Activated CD4-positive, alpha-beta memory T cell treated with anti-CD3 and anti-CD28 coated beads for 36 hours (primary cell): ENCODE data around the gene DRD2. TPM values are rescaled to one million over a fixed set of nuclear protein-coding genes. Genes with fewer than 3 reads are reported as not detected.

ENCODE experiments used
- CTCF ChIA-PET: fragments of 350-600 bp; sonication (Branson Sonifier 250); formaldehyde crosslinking; loops from one replicate; lab custom pipeline; 2021; ENCODE audit warnings: antibody characterized with exemption, inconsistent platforms; lab: Charles Lee
- POLR2A ChIA-PET: fragments of 350-600 bp; sonication (Branson Sonifier 250); formaldehyde crosslinking; loops from one replicate; lab custom pipeline; 2021; ENCODE audit warnings: antibody characterized with exemption; lab: Charles Lee
- DNase-seq: peaks from one replicate; pipeline ENCODE4 v3.0.0-alpha.2; 2020
- H3K27ac Mint-ChIP-seq: one replicate; pipeline ENCODE4 v1.8.0; 2021; ENCODE audit warnings: mixed read lengths
- H3K27me3 Mint-ChIP-seq: one replicate; pipeline ENCODE4 v1.8.0; 2021; ENCODE audit warnings: mixed read lengths
- H3K36me3 Mint-ChIP-seq: one replicate; pipeline ENCODE4 v1.8.0; 2021; ENCODE audit warnings: mixed read lengths
- H3K4me1 Mint-ChIP-seq: one replicate; pipeline ENCODE4 v1.8.0; 2021; ENCODE audit warnings: low read depth, mixed read lengths
- H3K4me3 Mint-ChIP-seq: one replicate; pipeline ENCODE4 v1.8.0; 2021; ENCODE audit warnings: mild to moderate bottlenecking, mixed read lengths
- H3K9me3 Mint-ChIP-seq: one replicate; pipeline ENCODE4 v1.8.0; 2021; ENCODE audit warnings: mixed read lengths
- intact Hi-C: fragments of 100-400 bp; cut with micrococcal nuclease; formaldehyde crosslinking; loops from one replicate; pipeline ENCODE4 v1.15.1; 2023
- total RNA-seq, 2 experiments: library from RNA; stranded (reverse); gene quantifications; one replicate each; pipeline ENCODE4 v1.2.3, GENCODE V29; 2021

DRD2 gene
- total RNA-seq, 2 experiments from 2014 or later: not detected

DNA sequence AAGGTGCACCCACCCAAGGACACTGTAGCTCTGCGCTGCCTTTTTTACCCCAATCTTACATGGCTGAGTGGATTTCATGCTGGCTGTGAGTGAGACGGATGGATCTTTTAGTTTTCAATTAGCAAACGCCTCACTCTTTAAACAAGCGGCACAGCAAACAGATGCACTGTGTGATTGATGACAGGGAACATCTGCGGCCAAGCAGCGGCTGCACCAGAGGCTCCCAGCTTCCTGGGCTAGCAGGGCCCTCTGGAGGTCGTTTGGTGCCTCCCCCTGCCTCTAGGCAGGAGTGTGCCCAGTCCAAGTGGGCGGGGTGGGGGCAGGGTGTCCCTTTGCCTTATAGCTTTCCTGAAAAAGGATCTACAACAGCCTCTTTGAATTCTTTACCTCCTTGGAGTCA is 2.1 kb upstream of the DRD2 start:
- H3K9me3 Mint-ChIP-seq: no peaks in the 10 kb centered on the region
- H3K4me3 Mint-ChIP-seq: no peak overlapping the region

DNA sequence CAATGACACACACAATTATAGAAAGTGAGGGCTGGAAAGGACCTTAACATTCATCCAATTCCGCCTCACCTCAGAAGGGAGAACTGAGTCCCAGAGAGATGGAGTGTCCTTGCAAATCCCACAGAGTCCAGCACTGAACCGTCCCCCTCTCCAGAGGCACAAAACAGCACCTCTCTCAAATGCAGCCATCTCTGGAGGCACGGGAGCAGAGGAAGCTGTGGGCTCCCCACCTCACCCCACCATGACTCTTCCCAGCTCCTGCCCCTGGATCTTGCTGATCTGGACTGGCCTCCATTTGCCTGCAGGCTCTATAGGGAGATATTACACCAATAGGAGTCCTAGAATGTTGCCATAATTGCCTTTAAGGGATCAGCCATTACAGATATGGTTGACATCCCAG is 1.4 kb upstream of the DRD2 start:
- H3K9me3 Mint-ChIP-seq: no peaks in the 10 kb centered on the region
- H3K4me3 Mint-ChIP-seq: no peak overlapping the region
- ChIA-PET POLR2A (no interaction called here), CTCF (no interaction called here)
- no peak overlapping the region for H3K27ac Mint-ChIP-seq
- H3K4me1 Mint-ChIP-seq: peaks cover 5% of the 10 kb centered on the region
- intact Hi-C loops: no loop called here
- no peaks in the 10 kb centered on the region for H3K36me3 Mint-ChIP-seq
- peaks cover 63% of the 10 kb centered on the region for H3K27me3 Mint-ChIP-seq
- DNase-seq: no peak

More for the DNA sequence above, 2.1 kb upstream of the DRD2 start:
- intact Hi-C loops: no loop called here
- CTCF ChIA-PET: no interaction called here
- Mint-ChIP-seq H3K36me3 (no peaks in the 10 kb centered on the region), H3K4me1 (peaks cover 5% of the 10 kb centered on the region), H3K27me3 (peaks cover 61% of the 10 kb centered on the region), H3K27ac (no peak overlapping the region)
- DNase-seq: no peak
- POLR2A ChIA-PET: no interaction called here

DNA sequence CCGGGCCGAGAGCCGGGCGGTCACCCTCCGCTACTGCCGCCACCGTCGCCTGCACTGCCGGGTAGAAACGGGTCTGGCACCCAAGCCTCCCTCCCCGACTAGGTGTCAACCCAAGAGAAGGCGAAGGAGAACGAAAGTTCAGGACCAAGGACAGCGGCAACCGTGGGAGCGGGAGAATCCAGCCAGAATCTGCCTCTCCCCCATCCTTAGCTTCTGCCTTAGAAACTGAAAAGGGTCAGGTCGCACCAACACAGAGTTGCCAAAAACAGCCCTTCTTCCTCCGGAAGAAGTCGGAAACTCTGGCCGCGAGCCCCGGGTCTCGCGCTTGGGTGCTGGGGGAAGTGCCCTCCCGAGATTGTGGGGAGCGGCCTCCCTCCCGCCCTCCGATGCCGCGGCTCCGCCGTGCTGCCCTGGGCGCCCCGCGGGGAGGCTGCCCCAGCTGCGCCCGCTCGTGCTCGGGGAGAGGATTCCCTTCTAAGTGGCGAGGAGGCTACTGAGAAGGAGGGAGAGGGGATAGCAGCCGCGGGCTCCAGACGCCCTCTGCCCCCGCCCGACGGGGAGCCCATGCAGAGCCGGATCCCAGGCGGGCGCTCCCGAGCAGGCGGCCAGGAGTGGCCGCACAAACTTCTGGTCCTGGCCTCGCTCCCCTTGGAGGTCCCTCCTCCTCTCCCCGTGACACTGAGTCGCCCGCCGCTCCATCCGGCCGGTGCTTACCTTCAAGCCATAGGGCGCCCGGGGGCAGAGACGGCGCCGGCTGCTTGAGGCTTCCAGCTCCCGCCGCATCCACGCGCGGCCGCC is 637 bp downstream of the DRD2 start:
- H3K4me3 Mint-ChIP-seq: no peak overlapping the region
- no peaks in the 10 kb centered on the region for H3K9me3 Mint-ChIP-seq
- H3K27ac Mint-ChIP-seq: no peak overlapping the region
- POLR2A ChIA-PET: no interaction called here
- H3K36me3 Mint-ChIP-seq: no peaks in the 10 kb centered on the region
- intact Hi-C loops: no loop called here
- H3K27me3 Mint-ChIP-seq: peaks cover 57% of the 10 kb centered on the region
- peaks cover 5% of the 10 kb centered on the region for H3K4me1 Mint-ChIP-seq
- DNase-seq: peak; percentile 65
- CTCF ChIA-PET: no interaction called here

DNA sequence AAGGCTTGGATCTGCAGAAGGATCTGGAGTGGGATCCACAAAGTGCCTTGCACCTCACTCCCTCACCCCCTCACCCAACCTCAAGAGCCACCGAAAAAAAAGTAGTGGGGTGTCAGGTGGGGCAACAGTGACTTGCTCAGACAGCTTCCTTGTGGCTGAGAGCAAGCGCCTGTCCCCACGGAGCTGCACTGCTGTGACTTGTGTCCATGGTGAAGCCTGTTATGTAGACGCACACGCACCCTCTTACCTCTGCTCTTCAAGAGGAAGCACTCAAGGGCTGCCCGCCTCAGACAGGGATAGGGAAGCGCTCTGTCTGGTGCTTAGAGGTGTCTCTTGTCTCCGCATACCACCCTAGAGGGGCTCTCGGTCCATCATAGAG is 1.2 kb downstream of the DRD2 start:
- H3K4me1 Mint-ChIP-seq: peaks cover 5% of the 10 kb centered on the region
- CTCF ChIA-PET: no interaction called here
- intact Hi-C loops: no loop called here
- H3K9me3 Mint-ChIP-seq: no peaks in the 10 kb centered on the region
- no peaks in the 10 kb centered on the region for H3K36me3 Mint-ChIP-seq
- POLR2A ChIA-PET: no interaction called here
- H3K27ac Mint-ChIP-seq: no peak overlapping the region
- no peak overlapping the region for H3K4me3 Mint-ChIP-seq
- DNase-seq: no peak
- peaks cover 57% of the 10 kb centered on the region for H3K27me3 Mint-ChIP-seq

DNA sequence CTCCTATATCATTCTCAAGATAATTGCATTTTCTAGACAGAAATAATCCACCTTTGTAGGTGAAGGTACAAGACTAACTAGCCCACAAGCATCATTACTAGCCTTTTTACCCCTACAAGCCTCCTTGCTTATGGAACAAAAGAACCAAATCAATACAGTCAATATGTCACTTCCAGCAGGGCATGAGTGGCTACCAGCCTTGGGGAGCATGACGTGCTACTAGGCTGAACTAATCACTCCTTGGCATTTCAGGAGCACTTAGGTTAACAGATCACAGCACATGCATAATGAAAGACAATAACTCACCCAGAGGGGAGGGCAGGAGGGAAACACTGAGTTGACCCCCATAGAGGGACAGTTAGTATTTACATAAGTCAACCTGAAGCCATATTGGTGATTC is 2.7 kb downstream of the DRD2 start:
- Mint-ChIP-seq H3K4me1 (peaks cover 5% of the 10 kb centered on the region), H3K4me3 (no peak overlapping the region), H3K27me3 (peaks cover 48% of the 10 kb centered on the region), H3K36me3 (no peaks in the 10 kb centered on the region), H3K9me3 (no peaks in the 10 kb centered on the region), H3K27ac (no peak overlapping the region)
- intact Hi-C loops: no loop called here
- ChIA-PET CTCF (no interaction called here), POLR2A (no interaction called here)
- DNase-seq: no peak

DNA sequence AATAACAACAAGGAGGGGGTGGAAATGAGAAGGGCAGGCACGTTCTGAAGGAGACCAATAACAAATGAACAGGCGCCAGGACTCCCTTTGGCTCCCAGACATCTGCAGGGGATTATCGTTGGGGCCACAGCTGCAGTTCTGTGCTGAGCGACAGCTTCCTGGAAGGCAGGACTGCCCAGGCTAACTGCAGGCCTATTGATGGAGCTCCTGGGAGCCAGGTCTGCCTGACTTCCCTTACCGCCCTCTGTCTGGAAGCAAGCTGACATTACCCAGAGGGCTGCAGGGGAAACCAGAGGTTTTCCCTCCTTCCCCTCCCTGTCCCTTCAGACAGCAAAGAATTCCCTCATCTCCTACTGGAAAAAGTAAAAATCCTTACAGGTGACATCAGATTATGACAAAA is 5.0 kb downstream of the DRD2 start:
- H3K27ac Mint-ChIP-seq: no peak overlapping the region
- no peaks in the 10 kb centered on the region for H3K9me3 Mint-ChIP-seq
- peaks cover 35% of the 10 kb centered on the region for H3K27me3 Mint-ChIP-seq
- POLR2A ChIA-PET: no interaction called here
- no peak overlapping the region for H3K4me3 Mint-ChIP-seq
- CTCF ChIA-PET: no interaction called here
- H3K4me1 Mint-ChIP-seq: peaks cover 3% of the 10 kb centered on the region
- intact Hi-C loops: no loop called here
- no peaks in the 10 kb centered on the region for H3K36me3 Mint-ChIP-seq
- no peak for DNase-seq

DNA sequence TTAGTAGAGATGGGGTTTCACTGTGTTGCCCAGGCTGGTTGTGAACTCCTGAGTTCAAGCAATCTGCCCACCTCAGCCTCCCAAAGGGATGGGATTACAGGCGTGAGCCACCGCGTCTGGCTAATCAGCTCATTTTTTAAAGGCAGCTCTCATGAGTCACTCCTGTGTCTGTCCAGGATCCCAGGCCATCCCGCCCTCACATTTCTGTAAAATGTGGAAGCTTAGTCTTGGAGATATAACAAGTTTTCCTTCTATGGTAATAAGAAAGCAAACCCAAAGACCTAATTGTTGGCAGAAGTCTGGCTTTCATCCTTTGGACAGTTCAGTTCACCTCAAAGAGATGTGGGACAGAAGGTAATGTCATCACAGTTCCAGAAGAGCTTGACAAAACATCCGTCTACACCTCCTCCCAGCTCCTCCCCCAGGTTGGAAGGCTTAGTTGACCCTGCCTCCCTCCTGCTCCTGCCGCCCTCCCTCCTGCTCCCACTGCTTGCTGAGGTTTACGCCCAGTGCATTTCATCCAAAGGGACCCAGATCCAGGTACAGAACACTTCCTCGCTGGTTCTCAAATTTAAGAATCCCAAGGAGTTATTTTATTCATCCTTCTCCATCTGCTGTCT is 6.4 kb downstream of the DRD2 start:
- H3K4me1 Mint-ChIP-seq: no peaks in the 10 kb centered on the region
- H3K27ac Mint-ChIP-seq: no peak overlapping the region
- peaks cover 35% of the 10 kb centered on the region for H3K27me3 Mint-ChIP-seq
- ChIA-PET CTCF (no interaction called here), POLR2A (no interaction called here)
- intact Hi-C loops: no loop called here
- H3K9me3 Mint-ChIP-seq: no peaks in the 10 kb centered on the region
- no peaks in the 10 kb centered on the region for H3K36me3 Mint-ChIP-seq
- no peak for DNase-seq
- H3K4me3 Mint-ChIP-seq: no peak overlapping the region

DNA sequence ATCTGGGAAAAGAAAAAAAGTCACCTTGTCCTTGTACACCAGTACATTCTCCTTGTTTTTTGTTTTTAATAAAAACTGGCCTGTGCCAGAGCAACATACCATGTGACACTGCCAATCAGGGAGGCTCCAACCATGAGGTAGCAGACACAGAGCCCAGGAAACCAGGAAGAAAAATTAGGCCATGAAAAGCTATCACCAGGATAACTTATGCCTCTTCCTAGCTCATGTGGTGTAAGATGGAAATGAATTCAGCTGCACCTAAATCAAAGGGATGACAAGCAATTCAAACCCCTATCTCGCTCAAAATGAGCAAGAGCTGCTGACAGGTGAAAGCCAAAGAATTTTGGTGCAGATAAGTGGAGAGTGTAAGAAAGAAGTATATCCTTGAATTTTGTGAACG is 7.7 kb downstream of the DRD2 start:
- Mint-ChIP-seq H3K4me3 (no peak overlapping the region), H3K4me1 (no peaks in the 10 kb centered on the region), H3K36me3 (no peaks in the 10 kb centered on the region), H3K9me3 (no peaks in the 10 kb centered on the region), H3K27me3 (peaks cover 25% of the 10 kb centered on the region), H3K27ac (no peak overlapping the region)
- ChIA-PET CTCF (no interaction called here), POLR2A (no interaction called here)
- intact Hi-C loops: no loop called here
- no peak for DNase-seq

DNA sequence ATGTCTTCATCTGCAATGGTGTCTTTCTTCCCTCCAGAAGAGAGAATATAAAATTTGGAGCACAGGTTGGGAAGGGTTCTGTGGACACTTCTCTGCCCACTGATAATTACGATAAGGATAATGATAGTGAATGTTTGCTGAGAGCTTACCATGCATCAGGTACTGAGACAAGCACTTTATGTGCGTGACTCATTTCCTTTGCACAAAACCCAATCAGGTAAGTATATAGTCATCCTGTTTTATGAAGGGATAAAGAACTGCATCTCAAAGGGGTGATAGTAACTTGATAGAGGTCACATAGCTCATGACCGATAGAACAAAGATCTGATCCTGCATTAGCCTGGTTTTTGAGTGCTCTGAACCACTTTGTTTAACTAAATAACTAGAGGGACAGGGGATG is 9.4 kb downstream of the DRD2 start:
- no peaks in the 10 kb centered on the region for H3K9me3 Mint-ChIP-seq
- H3K4me3 Mint-ChIP-seq: no peak overlapping the region
- POLR2A ChIA-PET: no interaction called here
- intact Hi-C loops: no loop called here
- H3K4me1 Mint-ChIP-seq: no peaks in the 10 kb centered on the region
- no peak for DNase-seq
- H3K27me3 Mint-ChIP-seq: peaks cover 18% of the 10 kb centered on the region
- no peaks in the 10 kb centered on the region for H3K36me3 Mint-ChIP-seq
- H3K27ac Mint-ChIP-seq: no peak overlapping the region
- CTCF ChIA-PET: no interaction called here

DNA sequence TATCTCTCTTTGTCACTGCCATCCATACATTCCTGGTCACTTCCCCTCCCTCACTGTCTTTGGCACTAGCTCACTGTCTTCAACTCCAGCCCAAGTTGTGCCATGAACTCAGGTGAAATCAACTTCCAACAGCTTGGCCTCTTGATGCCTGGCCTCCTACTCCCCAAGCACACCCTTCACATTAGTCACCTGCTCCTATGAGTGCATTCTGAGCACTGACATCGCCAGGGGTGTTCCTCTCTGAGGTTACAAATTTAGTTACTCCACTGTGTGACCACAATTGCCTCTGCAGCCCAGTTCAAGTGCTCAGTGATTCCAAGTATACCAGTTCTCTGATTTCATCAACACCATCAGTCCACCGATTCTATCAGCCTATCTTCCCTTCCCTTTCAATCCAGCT is 10.8 kb downstream of the DRD2 start:
- no peak overlapping the region for H3K27ac Mint-ChIP-seq
- no peaks in the 10 kb centered on the region for H3K4me1 Mint-ChIP-seq
- no peaks in the 10 kb centered on the region for H3K9me3 Mint-ChIP-seq
- CTCF ChIA-PET: no interaction called here
- H3K4me3 Mint-ChIP-seq: no peak overlapping the region
- intact Hi-C loops: no loop called here
- no peaks in the 10 kb centered on the region for H3K36me3 Mint-ChIP-seq
- DNase-seq: no peak
- POLR2A ChIA-PET: no interaction called here
- peaks cover 16% of the 10 kb centered on the region for H3K27me3 Mint-ChIP-seq

DNA sequence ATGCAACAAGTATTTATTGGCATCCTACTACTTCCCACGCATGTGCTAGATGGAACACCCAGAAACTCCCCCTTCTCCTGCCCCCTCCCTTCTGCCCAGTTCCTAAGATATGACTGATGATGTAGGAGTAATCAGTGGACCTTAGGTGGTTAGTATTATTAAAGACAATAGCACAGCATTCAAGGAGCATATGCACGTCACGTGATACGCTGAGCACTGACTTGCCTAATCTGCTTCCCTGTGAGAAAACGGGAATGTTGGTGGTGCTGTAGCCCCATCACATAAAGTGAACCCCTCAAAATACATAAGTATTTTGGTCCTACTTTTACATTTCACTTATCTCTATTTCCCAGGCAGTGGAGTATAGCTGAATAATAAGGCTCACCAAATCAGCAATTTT is 12.4 kb downstream of the DRD2 start:
- ChIA-PET POLR2A (no interaction called here), CTCF (no interaction called here)
- intact Hi-C loops: no loop called here
- peaks cover 11% of the 10 kb centered on the region for H3K27me3 Mint-ChIP-seq
- no peaks in the 10 kb centered on the region for H3K4me1 Mint-ChIP-seq
- no peaks in the 10 kb centered on the region for H3K36me3 Mint-ChIP-seq
- no peak for DNase-seq
- no peak overlapping the region for H3K27ac Mint-ChIP-seq
- no peak overlapping the region for H3K4me3 Mint-ChIP-seq
- no peaks in the 10 kb centered on the region for H3K9me3 Mint-ChIP-seq

DNA sequence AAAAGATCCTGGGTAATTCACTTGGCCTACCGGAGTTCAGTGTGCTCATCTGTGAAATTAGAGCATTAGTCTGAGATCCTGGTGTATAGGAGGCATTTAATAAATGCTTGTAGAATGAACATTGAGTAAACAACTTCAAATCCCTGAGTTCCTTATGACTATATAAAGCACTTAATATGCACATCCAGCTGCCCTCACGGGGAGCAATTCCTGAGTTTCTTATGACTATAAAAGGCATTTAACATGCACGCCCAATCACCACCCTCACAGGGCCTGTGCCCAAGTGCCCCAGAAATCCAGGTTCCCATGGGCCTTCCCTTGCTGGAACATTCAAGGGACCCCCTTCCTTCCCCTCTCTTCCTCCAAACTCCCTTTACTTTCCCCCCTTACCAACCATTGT is 13.6 kb downstream of the DRD2 start:
- no peak overlapping the region for H3K27ac Mint-ChIP-seq
- no peaks in the 10 kb centered on the region for H3K4me1 Mint-ChIP-seq
- no peaks in the 10 kb centered on the region for H3K36me3 Mint-ChIP-seq
- H3K9me3 Mint-ChIP-seq: no peaks in the 10 kb centered on the region
- H3K4me3 Mint-ChIP-seq: no peak overlapping the region
- intact Hi-C loops: no loop called here
- DNase-seq: no peak
- peaks cover 8% of the 10 kb centered on the region for H3K27me3 Mint-ChIP-seq
- POLR2A ChIA-PET: no interaction called here
- CTCF ChIA-PET: no interaction called here

DNA sequence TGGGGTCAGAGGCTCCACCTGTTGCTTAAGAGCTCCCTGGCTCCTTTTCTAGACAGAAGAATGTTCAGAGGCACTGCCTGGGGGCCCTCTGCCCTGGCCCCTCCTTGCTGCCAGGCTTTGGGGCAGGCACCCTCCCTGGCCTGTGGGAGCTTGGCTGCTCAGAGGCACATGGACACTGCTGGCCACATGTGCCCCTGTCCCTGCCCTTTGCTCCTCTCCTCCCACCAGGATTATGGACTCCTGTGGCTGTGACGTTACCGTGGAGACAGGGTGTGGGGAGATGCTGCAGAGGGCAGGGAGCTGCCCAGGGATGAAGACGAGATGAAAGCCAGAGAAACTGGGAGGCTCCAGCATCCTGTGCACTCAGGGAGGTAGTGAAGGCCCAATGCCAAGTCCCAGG is 14.7 kb downstream of the DRD2 start:
- ChIA-PET CTCF (no interaction called here), POLR2A (no interaction called here)
- H3K27ac Mint-ChIP-seq: no peak overlapping the region
- no peaks in the 10 kb centered on the region for H3K4me1 Mint-ChIP-seq
- H3K4me3 Mint-ChIP-seq: no peak overlapping the region
- H3K36me3 Mint-ChIP-seq: no peaks in the 10 kb centered on the region
- intact Hi-C loops: no loop called here
- DNase-seq: no peak
- H3K27me3 Mint-ChIP-seq: peaks cover 10% of the 10 kb centered on the region
- H3K9me3 Mint-ChIP-seq: no peaks in the 10 kb centered on the region
